ENCODE measurements around the gene THAP6.

DNA sequence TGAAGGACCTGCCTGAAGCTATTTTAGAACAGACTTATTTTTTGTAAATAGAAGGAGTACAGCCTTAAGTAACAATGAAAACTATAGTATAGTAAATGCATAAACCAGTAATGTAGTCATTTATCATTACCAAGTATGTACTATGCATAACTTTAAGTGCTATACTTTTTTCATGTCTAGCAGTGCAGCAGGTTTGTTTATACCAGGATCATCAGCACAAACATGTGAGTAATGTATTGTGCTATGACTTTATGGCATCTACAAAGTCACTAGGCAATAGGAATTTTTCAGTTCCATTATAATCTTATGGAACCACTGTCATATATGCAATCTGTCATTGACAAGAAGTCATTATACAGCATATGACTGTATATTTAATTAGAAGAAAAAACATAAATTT lies 38.2 kb downstream of the THAP6 start:
- TF ChIP-seq POLR2AphosphoS5 (IDR thresholded peaks at IDR 0.05): no peak
- TF ChIP-seq POLR2A (IDR thresholded peaks at IDR 0.05; ENCODE audit: low read depth): no peak
